OCI-LY7 (cell line): ENCODE data around the gene ZNRD2. TPM values are rescaled to one million over a fixed set of nuclear protein-coding genes. Genes with fewer than 3 reads are reported as not detected.

Experiments used
- BruUV-seq: library from RNA; stranded (reverse); fragments of 400-500 nt; replicated peaks from 2 replicates; lab custom pipeline; 2021; lab: Mats Ljungman, UMichigan
- CTCF ChIA-PET: fragments of 300-600 bp; sonication (Branson Sonifier 250); formaldehyde crosslinking; loops from one replicate; lab custom pipeline; 2022; ENCODE audit warnings: antibody characterized with exemption; ENCODE audit not compliant: unreplicated experiment; lab: Charles Lee
- POLR2A ChIA-PET: fragments of 300-600 bp; sonication (Branson Sonifier 250); formaldehyde crosslinking; loops from one replicate; lab custom pipeline; 2022; ENCODE audit warnings: antibody characterized with exemption; lab: Charles Lee
- DNase-seq: peaks from one replicate; pipeline ENCODE4 v3.0.0-alpha.2; 2015; ENCODE audit warnings: low spot score
- H2AFZ ChIP-seq: fragments of 200-600 bp; sonication (generic), shearing (Covaris generic); 2 replicates; pipeline ENCODE4 v1.6.1; 2014; ENCODE audit warnings: mild to moderate bottlenecking, antibody characterized with exemption, low read length, moderate library complexity
- H3K27ac ChIP-seq: fragments of 200-600 bp; sonication (generic); 2 replicates; pipeline ENCODE4 v1.5.1; 2014; ENCODE audit warnings: mixed run types, low read depth, mild to moderate bottlenecking, moderate library complexity, low read length, inconsistent platforms; ENCODE audit not compliant: poor library complexity, severe bottlenecking
- H3K36me3 ChIP-seq: fragments of 200-600 bp; sonication (generic); 2 replicates; pipeline ENCODE4 v1.6.1; 2014; ENCODE audit warnings: mild to moderate bottlenecking, antibody characterized with exemption, low read length, moderate library complexity, mixed read lengths; ENCODE audit not compliant: insufficient read depth
- H3K4me1 ChIP-seq: fragments of 200-600 bp; sonication (generic); 2 replicates; pipeline ENCODE4 v1.5.1; 2014; ENCODE audit warnings: mild to moderate bottlenecking, low read length; ENCODE audit not compliant: insufficient read depth, poor library complexity, severe bottlenecking
- H3K4me2 ChIP-seq: fragments of 200-600 bp; sonication (generic); 2 replicates; pipeline ENCODE4 v1.6.1; 2014; ENCODE audit warnings: mild to moderate bottlenecking, low read length
- H3K4me3 ChIP-seq: fragments of 200-600 bp; sonication (generic); 2 replicates; pipeline ENCODE4 v1.5.1; 2014; ENCODE audit warnings: mild to moderate bottlenecking, low read depth, low read length; ENCODE audit not compliant: poor library complexity, severe bottlenecking
- H3K79me2 ChIP-seq: fragments of 200-600 bp; sonication (generic); 2 replicates; pipeline ENCODE4 v1.6.1; 2016; ENCODE audit warnings: low read depth, mild to moderate bottlenecking, low read length, moderate library complexity, mixed read lengths; ENCODE audit not compliant: insufficient read depth
- H3K9me2 ChIP-seq: fragments of 200-600 bp; sonication (generic); 2 replicates; pipeline ENCODE4 v1.6.1; 2016; ENCODE audit warnings: mild to moderate bottlenecking, low read length, mixed read lengths; ENCODE audit not compliant: insufficient read depth
- H3K9me3 ChIP-seq: fragments of 200-600 bp; sonication (generic); 2 replicates; pipeline ENCODE4 v1.6.1; 2014; ENCODE audit warnings: mild to moderate bottlenecking, mixed run types, low read length, mixed read lengths
- H4K20me1 ChIP-seq: fragments of 200-600 bp; sonication (generic); 2 replicates; pipeline ENCODE4 v1.6.1; 2014; ENCODE audit warnings: mild to moderate bottlenecking, antibody characterized with exemption, low read length, moderate library complexity, mixed read lengths; ENCODE audit not compliant: insufficient read depth
- EZH2phosphoT487 ChIP-seq: fragments of 200-600 bp; sonication (generic); IDR thresholded peaks from 2 replicates; pipeline ENCODE4 v1.6.1; 2018; ENCODE audit warnings: low read depth, borderline replicate concordance, mild to moderate bottlenecking, mixed run types, antibody characterized with exemption, low read length, moderate library complexity, mixed read lengths
- intact Hi-C: fragments of 100-400 bp; cut with micrococcal nuclease; formaldehyde crosslinking; loops from one replicate; pipeline ENCODE4 v1.10.0; 2022; ENCODE audit not compliant: unreplicated experiment
- total RNA-seq, 2 experiments: library from RNA; depleted of rRNA in 1 of 2; stranded (reverse); fragments of >200 nt in 1 of 2; shearing (Covaris generic) in 1 of 2; gene quantifications; 2 replicates each; pipeline ENCODE4 v1.2.3, GENCODE V29; 2014 to 2022
- TF ChIP-seq, protein P1 (sequence below): fragments of 200-600 bp; sonication (generic); conservative IDR thresholded peaks from 2 replicates; pipeline ENCODE4 v1.5.1; 2014; ENCODE audit warnings: mild to moderate bottlenecking, antibody characterized with exemption, low read length, moderate library complexity, mixed read lengths

Gene ZNRD2
- total RNA-seq, 2 experiments from 2014 or later: 43.4 to 60.4 TPM

DNA sequence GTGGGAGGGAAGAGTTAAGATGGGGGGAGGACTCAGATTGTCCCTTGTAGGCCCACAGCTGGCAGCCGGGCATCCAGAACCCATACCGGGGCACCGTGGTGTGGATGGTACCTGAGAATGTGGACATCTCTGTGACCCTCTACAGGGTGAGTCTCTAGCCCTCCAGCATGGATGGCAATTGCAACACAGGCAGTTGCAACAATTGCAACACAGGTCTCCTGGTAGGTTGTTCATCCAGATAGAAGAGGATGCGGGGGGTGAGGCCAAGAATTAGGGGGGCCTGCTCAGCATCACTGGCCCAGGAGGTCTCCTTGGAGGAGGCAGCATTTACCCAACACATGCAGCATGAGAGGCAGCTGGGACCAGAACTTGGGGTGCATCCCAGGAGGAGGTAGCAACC, 9.0 kb downstream of the ZNRD2 start:
- TF ChIP-seq, protein P1, sequence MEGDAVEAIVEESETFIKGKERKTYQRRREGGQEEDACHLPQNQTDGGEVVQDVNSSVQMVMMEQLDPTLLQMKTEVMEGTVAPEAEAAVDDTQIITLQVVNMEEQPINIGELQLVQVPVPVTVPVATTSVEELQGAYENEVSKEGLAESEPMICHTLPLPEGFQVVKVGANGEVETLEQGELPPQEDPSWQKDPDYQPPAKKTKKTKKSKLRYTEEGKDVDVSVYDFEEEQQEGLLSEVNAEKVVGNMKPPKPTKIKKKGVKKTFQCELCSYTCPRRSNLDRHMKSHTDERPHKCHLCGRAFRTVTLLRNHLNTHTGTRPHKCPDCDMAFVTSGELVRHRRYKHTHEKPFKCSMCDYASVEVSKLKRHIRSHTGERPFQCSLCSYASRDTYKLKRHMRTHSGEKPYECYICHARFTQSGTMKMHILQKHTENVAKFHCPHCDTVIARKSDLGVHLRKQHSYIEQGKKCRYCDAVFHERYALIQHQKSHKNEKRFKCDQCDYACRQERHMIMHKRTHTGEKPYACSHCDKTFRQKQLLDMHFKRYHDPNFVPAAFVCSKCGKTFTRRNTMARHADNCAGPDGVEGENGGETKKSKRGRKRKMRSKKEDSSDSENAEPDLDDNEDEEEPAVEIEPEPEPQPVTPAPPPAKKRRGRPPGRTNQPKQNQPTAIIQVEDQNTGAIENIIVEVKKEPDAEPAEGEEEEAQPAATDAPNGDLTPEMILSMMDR: no peak
- no peak for TF ChIP-seq EZH2phosphoT487

DNA sequence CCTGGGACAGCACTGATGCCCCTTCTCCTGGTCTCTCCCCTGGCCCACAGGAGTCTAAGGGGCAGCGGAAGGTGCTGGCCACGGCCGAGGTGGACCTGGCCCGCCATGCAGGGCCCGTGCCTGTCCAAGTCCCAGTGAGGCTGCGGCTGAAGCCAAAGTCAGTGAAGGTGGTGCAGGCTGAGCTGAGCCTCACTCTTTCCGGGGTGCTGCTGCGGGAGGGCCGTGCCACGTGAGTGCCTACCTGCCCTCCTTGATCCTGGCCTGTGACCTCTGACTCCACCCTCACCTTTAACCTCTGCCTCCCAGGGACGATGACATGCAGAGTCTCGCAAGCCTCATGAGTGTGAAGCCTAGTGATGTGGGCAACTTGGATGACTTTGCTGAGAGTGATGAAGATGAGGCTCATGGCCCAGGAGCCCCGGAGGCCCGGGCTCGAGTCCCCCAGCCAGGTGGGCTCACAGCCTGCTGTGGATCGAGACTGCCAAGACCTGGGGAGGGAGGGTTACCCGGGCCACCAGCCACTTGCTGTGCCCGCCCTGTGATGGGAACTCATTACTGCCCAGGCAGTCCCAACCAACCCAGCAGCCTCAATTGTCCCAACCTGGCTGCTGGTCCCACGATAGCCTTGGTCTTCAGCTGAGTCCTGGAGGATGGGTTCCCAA, 9.9 kb downstream of the ZNRD2 start:
- ChIA-PET POLR2A (interaction anchor here (1.3 kb wide), 1 partner anchor 7 kb away, joined by 7 read pairs; no protein-coding TSS in a partner anchor), CTCF (no interaction called here)
- Histone ChIP-seq H3K9me3 (no peaks in the 10 kb centered on the region), H3K4me1 (peaks cover 25% of the 10 kb centered on the region), H3K79me2 (peaks cover 9% of the 10 kb centered on the region; the same call in 1 of the 2 replicates), H4K20me1 (no peaks in the 10 kb centered on the region), H3K4me2 (no peak overlapping the region), H3K27ac (no peak overlapping the region), H3K9me2 (no peaks in the 10 kb centered on the region), H3K4me3 (no peak overlapping the region), H2AFZ (no peak overlapping the region), H3K36me3 (peaks cover 23% of the 10 kb centered on the region)
- intact Hi-C loops: no loop called here
- TF ChIP-seq, protein P1: no peak
- no peak for TF ChIP-seq EZH2phosphoT487
- BruUV-seq: no TSS peak
- no peak for DNase-seq

More for the DNA sequence above, 9.0 kb downstream of the ZNRD2 start:
- no TSS peak for BruUV-seq
- Histone ChIP-seq H3K9me2 (no peaks in the 10 kb centered on the region), H3K4me2 (no peak overlapping the region), H3K9me3 (no peaks in the 10 kb centered on the region), H2AFZ (no peak overlapping the region), H3K4me1 (peaks cover 32% of the 10 kb centered on the region), H3K4me3 (no peak overlapping the region), H3K79me2 (peaks cover 9% of the 10 kb centered on the region; the same call in 1 of the 2 replicates), H4K20me1 (no peaks in the 10 kb centered on the region), H3K27ac (no peak overlapping the region), H3K36me3 (peaks cover 22% of the 10 kb centered on the region)
- POLR2A ChIA-PET: interaction anchor here (1.3 kb wide), 1 partner anchor 8 kb away, joined by 7 read pairs; no protein-coding TSS in a partner anchor
- intact Hi-C loops: loop anchor here (10.0 kb wide), 1 partner anchor 724 kb away; no protein-coding TSS in a partner anchor
- CTCF ChIA-PET: no interaction called here
- DNase-seq: no peak

DNA sequence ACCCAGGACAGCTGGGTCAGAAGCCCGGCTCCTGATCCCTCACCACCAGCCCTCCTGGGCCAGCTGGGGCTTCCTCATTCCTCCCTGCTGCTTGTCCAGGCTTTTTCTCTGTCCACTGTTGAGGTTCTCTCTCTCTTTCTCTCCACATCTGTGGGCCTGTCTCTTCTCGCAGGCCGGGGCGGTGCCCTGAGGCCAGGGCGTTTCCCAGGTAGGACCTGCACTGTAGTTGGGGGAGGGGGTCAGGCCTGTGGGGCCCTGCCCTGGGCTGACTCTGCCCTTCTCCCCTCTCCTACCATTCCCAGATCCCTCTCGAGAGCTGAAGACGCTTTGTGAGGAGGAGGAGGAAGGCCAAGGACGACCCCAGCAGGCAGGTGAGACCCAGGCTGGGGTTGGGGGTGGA, 10.5 kb downstream of the ZNRD2 start:
- ChIA-PET CTCF (no interaction called here), POLR2A (no interaction called here)
- Histone ChIP-seq H3K9me3 (no peaks in the 10 kb centered on the region), H3K79me2 (peaks cover 9% of the 10 kb centered on the region; the same call in 1 of the 2 replicates), H3K4me2 (no peak overlapping the region), H3K4me1 (peaks cover 20% of the 10 kb centered on the region), H3K4me3 (no peak overlapping the region), H2AFZ (no peak overlapping the region), H3K9me2 (no peaks in the 10 kb centered on the region), H3K36me3 (peaks cover 26% of the 10 kb centered on the region), H4K20me1 (no peaks in the 10 kb centered on the region), H3K27ac (no peak overlapping the region)
- BruUV-seq: no TSS peak
- intact Hi-C loops: no loop called here
- TF ChIP-seq, protein P1: no peak
- TF ChIP-seq EZH2phosphoT487: no peak
- DNase-seq: no peak
